ENCODE data around the gene SLC16A3.

Gene SLC16A3

GRCh38 chr17:82232876-82233785 is 4.3 kb downstream of the SLC16A3 start:
- H3K4me3 ChIP-seq (ENCODE audit: control insufficient read depth, low read depth, low read length): no peak overlapping the region
- no peak for DNase-seq (ENCODE audit: low read depth)
- TF ChIP-seq, protein P1, sequence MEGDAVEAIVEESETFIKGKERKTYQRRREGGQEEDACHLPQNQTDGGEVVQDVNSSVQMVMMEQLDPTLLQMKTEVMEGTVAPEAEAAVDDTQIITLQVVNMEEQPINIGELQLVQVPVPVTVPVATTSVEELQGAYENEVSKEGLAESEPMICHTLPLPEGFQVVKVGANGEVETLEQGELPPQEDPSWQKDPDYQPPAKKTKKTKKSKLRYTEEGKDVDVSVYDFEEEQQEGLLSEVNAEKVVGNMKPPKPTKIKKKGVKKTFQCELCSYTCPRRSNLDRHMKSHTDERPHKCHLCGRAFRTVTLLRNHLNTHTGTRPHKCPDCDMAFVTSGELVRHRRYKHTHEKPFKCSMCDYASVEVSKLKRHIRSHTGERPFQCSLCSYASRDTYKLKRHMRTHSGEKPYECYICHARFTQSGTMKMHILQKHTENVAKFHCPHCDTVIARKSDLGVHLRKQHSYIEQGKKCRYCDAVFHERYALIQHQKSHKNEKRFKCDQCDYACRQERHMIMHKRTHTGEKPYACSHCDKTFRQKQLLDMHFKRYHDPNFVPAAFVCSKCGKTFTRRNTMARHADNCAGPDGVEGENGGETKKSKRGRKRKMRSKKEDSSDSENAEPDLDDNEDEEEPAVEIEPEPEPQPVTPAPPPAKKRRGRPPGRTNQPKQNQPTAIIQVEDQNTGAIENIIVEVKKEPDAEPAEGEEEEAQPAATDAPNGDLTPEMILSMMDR (conservative IDR thresholded peaks at IDR 0.05; ENCODE audit: control insufficient read depth, insufficient read depth, low read depth, low read length): no peak

DNA sequence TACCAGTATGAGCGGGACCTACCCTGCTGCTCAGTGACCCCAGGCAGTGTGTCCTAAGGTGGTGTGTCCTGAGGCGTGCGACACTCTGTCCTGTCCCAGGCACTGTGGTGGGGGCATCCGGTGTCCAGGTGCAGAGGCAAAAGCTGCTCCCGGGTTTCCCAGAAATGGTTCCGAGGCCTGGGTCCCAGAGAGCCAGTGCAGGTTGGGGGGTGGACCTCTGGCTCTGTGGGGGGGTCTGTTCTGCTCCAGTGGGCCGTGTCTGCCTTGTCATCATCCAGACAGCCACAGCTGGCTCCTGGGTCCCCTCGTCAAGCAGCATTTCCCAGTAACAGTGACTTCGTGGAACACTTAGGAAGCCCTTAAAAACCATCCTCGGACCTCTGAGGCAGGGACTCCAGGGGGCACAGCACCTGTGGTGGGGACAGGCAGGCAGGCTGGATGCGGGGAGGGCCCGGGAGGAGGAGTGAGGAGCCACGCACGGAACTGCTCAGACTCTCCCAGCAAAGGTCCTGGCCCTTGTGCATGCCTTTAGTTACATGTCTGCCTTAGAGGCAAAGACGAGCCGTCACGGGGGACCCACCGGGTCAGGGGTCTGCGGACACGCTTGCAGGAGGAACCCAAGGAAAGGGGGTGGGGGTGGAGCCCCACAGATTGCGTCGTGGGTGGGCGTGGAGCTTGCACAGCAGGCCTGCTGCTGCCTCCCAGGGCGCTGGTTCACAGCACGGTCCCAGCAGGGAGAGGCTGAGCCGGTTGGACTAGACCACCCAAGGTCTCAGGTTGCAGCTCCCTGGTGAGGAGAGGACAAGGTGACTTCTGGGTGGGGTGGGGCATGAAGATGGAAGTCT is 5.6 kb downstream of the SLC16A3 start:
- TF ChIP-seq, protein P1 (conservative IDR thresholded peaks at IDR 0.05; ENCODE audit: control insufficient read depth, insufficient read depth, low read depth, low read length): no peak
- DNase-seq (ENCODE audit: low read depth): no peak
- no peak overlapping the region for H3K4me3 ChIP-seq (ENCODE audit: control insufficient read depth, low read depth, low read length)

DNA sequence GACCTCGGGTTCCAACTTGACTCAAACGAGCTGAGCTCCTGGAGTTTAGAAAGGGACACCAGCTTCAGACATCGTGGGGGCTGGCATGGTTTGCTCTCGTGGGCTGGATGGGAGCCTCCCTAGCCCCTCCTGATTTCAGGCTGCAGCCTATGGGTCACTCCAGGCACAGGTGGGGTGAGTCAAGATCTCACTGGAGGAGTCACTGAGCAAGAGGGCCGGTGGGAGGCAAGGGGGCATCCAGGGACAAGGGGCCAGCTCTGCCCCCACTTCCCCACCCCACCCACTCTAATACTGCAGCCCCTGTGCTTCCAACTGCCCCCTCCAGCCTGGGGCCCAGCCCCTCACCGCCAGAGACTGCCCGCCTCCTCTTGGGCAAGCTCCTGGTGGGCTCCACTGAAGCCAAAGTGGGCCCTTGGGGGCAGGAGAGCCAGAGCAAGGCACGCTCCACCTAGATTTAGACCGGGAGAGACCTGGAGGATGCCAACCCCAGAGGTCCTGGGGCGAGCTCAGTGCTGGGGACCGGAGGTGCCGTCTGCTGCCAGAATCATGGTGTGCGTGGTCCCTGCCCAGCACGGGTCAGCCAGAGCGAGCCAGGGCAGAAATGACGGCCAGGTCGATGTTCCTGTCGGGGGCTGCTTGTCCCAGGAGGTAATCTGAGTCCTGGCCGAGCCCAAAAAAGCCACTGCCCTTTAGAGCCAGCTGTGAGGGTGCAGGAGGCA is 6.4 kb downstream of the SLC16A3 start:
- TF ChIP-seq, protein P1 (conservative IDR thresholded peaks at IDR 0.05; ENCODE audit: control insufficient read depth, insufficient read depth, low read depth, low read length): no peak
- no peak overlapping the region for H3K4me3 ChIP-seq (ENCODE audit: control insufficient read depth, low read depth, low read length)

DNA sequence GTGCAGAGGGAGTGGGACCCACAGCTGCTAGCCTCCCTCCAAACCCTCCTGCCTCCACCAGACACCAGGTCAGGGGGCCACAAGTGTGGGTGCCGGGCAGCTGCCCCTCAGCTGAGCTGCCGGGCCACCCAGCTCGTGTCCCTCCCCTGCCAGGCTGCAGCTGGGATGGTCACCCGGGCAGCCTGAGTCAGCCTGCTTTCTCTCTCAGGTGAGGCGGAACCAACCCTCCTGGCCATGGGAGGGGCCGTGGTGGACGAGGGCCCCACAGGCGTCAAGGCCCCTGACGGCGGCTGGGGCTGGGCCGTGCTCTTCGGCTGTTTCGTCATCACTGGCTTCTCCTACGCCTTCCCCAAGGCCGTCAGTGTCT is 6.9 kb downstream of the SLC16A3 start:
- TF ChIP-seq, protein P1 (conservative IDR thresholded peaks at IDR 0.05; ENCODE audit: control insufficient read depth, insufficient read depth, low read depth, low read length): no peak
- DNase-seq (ENCODE audit: low read depth): no peak
- no peak overlapping the region for H3K4me3 ChIP-seq (ENCODE audit: control insufficient read depth, low read depth, low read length)

More for the DNA sequence above, 6.4 kb downstream of the SLC16A3 start:
- DNase-seq (ENCODE audit: low read depth): no peak

GRCh38 chr17:82236142-82236971 is 7.5 kb downstream of the SLC16A3 start:
- no peak overlapping the region for H3K4me3 ChIP-seq (ENCODE audit: control insufficient read depth, low read depth, low read length)
- DNase-seq (ENCODE audit: low read depth): peak; percentile 61

More at GRCh38 chr17:82236142-82236971, 7.5 kb downstream of the SLC16A3 start:
- TF ChIP-seq, protein P1 (conservative IDR thresholded peaks at IDR 0.05; ENCODE audit: control insufficient read depth, insufficient read depth, low read depth, low read length): peak; percentile 68

Data from fibroblast of mammary gland (primary cell).